Naive thymus-derived CD8-positive, alpha-beta T cell (primary cell): ENCODE results near the gene PPL. TPM values are rescaled to one million over a fixed set of nuclear protein-coding genes. Genes with fewer than 3 reads are reported as not detected.
A peak's percentile ranks its signal among the peaks of the same experiment; 100 is the strongest.
"Not testable (repeated sequence)": the region's sequence is repeated elsewhere in the genome, so short reads cannot be mapped to it uniquely, and the experiment has no call there.

Source experiments
- ATAC-seq, 2 donors: fragments of 150-1000 bp; cut with Tn5 transposase in 1 of 2; sonication (Bioruptor Pico), chemical (Tn5 transposase) in 1 of 2; 1 replicate in 1 of 2; 2 replicates in 1 of 2; pipeline ENCODE4 v1.10.0; 2021; ENCODE audit warnings: mild to moderate bottlenecking in 2 of 2, moderate library complexity in 2 of 2
- POLR2A ChIA-PET: fragments of 350-600 bp; sonication (Branson Sonifier 250); formaldehyde crosslinking; loops from one replicate; lab custom pipeline; 2021; ENCODE audit warnings: antibody characterized with exemption; lab: Charles Lee
- DNase-seq, 10 donors: peaks; one replicate each; pipeline versions ENCODE4 v3.0.0 to v3.0.0-alpha.2; 2020 to 2022
- H3K27ac Mint-ChIP-seq, 10 donors: one replicate each; pipeline ENCODE4 v1.8.0; 2020 to 2022; ENCODE audit warnings: mild to moderate bottlenecking in 10 of 10, mixed read lengths in 10 of 10, moderate library complexity in 4 of 10, inconsistent platforms in 1 of 10
- H3K27me3 Mint-ChIP-seq, 5 donors: one replicate each; pipeline ENCODE4 v1.8.0; 2021 to 2022; ENCODE audit warnings: mixed read lengths in 5 of 5
- H3K36me3 Mint-ChIP-seq, 3 donors: one replicate each; pipeline ENCODE4 v1.8.0; 2020 to 2022; ENCODE audit warnings: mixed read lengths in 3 of 3, mild to moderate bottlenecking in 2 of 3, inconsistent platforms in 1 of 3
- H3K4me1 Mint-ChIP-seq, 4 donors: one replicate each; pipeline ENCODE4 v1.8.0; 2021 to 2022; ENCODE audit warnings: mixed read lengths in 4 of 4
- H3K4me3 Mint-ChIP-seq, 10 donors: one replicate each; pipeline ENCODE4 v1.8.0; 2020 to 2022; ENCODE audit warnings: mild to moderate bottlenecking in 10 of 10, mixed read lengths in 10 of 10, moderate library complexity in 6 of 10, inconsistent platforms in 1 of 10
- H3K9me3 Mint-ChIP-seq, 9 donors: one replicate each; pipeline ENCODE4 v1.8.0; 2020 to 2022; ENCODE audit warnings: mixed read lengths in 9 of 9, mild to moderate bottlenecking in 3 of 9, inconsistent platforms in 1 of 9, moderate library complexity in 1 of 9
- polyA plus RNA-seq, 3 donors: library from polyadenylated mRNA; unstranded; fragments of 300-500 nt; fragmentation: Illumina TruSeq; gene quantifications; one replicate each; pipeline ENCODE4 v1.2.3, GENCODE V29; 2021
- total RNA-seq, 8 experiments: library from RNA in 2 of 8; stranded (reverse) in 2 of 8; gene quantifications; one replicate each; pipeline ENCODE4 v1.2.3 and lab custom pipeline; 2021 to 2026

PPL gene
- total and polyA plus RNA-seq, 5 experiments from 2014 or later: 0.48 TPM; not detected in 4

- no peaks in the 10 kb centered on the region for H3K36me3 Mint-ChIP-seq
- no peak for DNase-seq
- H3K4me3 Mint-ChIP-seq: no peak overlapping the region
- no peak overlapping the region for H3K27ac Mint-ChIP-seq
- peaks cover 0 to 3% (median 0%) of the 10 kb centered on the region in 9 donors for H3K9me3 Mint-ChIP-seq
- H3K4me1 Mint-ChIP-seq: peaks cover 0 to 2% (median 0%) of the 10 kb centered on the region in 4 donors
- POLR2A ChIA-PET: no interaction called here
- peaks cover 0 to 3% (median 2%) of the 10 kb centered on the region in 5 donors for H3K27me3 Mint-ChIP-seq
- no peak for ATAC-seq
Observed at GRCh38 chr16:4897328-4897727, 39.6 kb downstream of the PPL start.

- H3K27ac Mint-ChIP-seq, POLR2A ChIA-PET: not testable (repeated sequence)
Observed at GRCh38 chr16:4896761-4897160, 40.2 kb downstream of the PPL start.

GRCh38 chr16:4895366-4895765 lies 41.6 kb downstream of the PPL start:
- ATAC-seq: no peak
- no peak for DNase-seq
- Mint-ChIP-seq H3K27ac (no peak overlapping the region), H3K4me3 (no peak overlapping the region), H3K9me3 (peaks cover 0 to 3% (median 0%) of the 10 kb centered on the region in 9 donors), H3K4me1 (peaks cover 0 to 2% (median 0%) of the 10 kb centered on the region in 4 donors), H3K36me3 (no peaks in the 10 kb centered on the region), H3K27me3 (peaks cover 0 to 3% (median 0%) of the 10 kb centered on the region in 5 donors)
- POLR2A ChIA-PET: no interaction called here

More at GRCh38 chr16:4896761-4897160, 40.2 kb downstream of the PPL start:
- not testable (repeated sequence) for H3K4me1 Mint-ChIP-seq, DNase-seq, H3K9me3 Mint-ChIP-seq, ATAC-seq, H3K4me3 Mint-ChIP-seq, H3K27me3 Mint-ChIP-seq, H3K36me3 Mint-ChIP-seq

- Mint-ChIP-seq H3K27me3 (peaks cover 0 to 2% (median 0%) of the 10 kb centered on the region in 5 donors), H3K4me1 (peaks cover 0 to 2% (median 0%) of the 10 kb centered on the region in 4 donors)
- POLR2A ChIA-PET: no interaction called here
Observed at GRCh38 chr16:4894276-4895150, 42.4 kb downstream of the PPL start.

GRCh38 chr16:4893103-4893862 lies 43.7 kb downstream of the PPL start:
- no peak overlapping the region for H3K4me3 Mint-ChIP-seq
- peaks cover 0 to under 1% (median 0%) of the 10 kb centered on the region in 9 donors for H3K9me3 Mint-ChIP-seq
- POLR2A ChIA-PET: no interaction called here
- H3K27me3 Mint-ChIP-seq: peaks cover 0 to 2% (median 0%) of the 10 kb centered on the region in 5 donors
- DNase-seq (no peak), ATAC-seq (no peak)
- H3K4me1 Mint-ChIP-seq: peaks cover 0 to 2% (median 0%) of the 10 kb centered on the region in 4 donors
- peak overlapping the region in 1 of 10 donors; percentile 40 for H3K27ac Mint-ChIP-seq
- H3K36me3 Mint-ChIP-seq: no peaks in the 10 kb centered on the region

More at GRCh38 chr16:4894276-4895150, 42.4 kb downstream of the PPL start:
- peak overlapping the region in 2 of 10 donors; percentile 5 to 27 for H3K27ac Mint-ChIP-seq
- no peaks in the 10 kb centered on the region for H3K36me3 Mint-ChIP-seq
- H3K4me3 Mint-ChIP-seq: no peak overlapping the region
- ATAC-seq (no peak), DNase-seq (no peak)
- peaks cover 0 to 3% (median 0%) of the 10 kb centered on the region in 9 donors for H3K9me3 Mint-ChIP-seq

- Mint-ChIP-seq H3K4me3 (no peak overlapping the region), H3K9me3 (no peaks in the 10 kb centered on the region), H3K36me3 (peaks cover 0 to 6% (median 0%) of the 10 kb centered on the region in 3 donors), H3K27me3 (peaks cover 0 to under 1% (median 0%) of the 10 kb centered on the region in 5 donors), H3K27ac (no peak overlapping the region), H3K4me1 (peaks cover 0 to 2% (median 0%) of the 10 kb centered on the region in 4 donors)
- DNase-seq (no peak), ATAC-seq (no peak)
- POLR2A ChIA-PET: no interaction called here
Observed at GRCh38 chr16:4892361-4893102, 44.4 kb downstream of the PPL start.

DNA sequence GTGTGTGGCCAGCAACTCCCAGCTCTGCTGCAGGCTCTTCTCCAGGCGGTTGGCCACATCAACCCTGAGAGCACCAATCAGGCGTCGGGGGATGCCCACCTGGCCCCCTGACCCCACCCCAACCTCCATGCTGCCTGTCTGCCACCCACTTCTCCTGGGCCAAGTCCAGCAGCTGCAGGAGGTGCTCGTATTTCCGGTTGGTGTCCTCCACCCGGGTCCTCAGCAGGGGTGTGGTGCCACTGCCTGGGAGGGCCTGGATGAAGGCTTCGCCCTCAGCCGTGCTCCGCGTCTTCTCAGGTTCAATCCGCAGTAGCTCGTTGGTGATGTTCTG lies 45.1 kb downstream of the PPL start:
- no peak for DNase-seq
- H3K27ac Mint-ChIP-seq: peak overlapping the region in 2 of 10 donors; percentile 29 to 50
- H3K36me3 Mint-ChIP-seq: peaks cover 0 to 7% (median 0%) of the 10 kb centered on the region in 3 donors
- no peaks in the 10 kb centered on the region for H3K9me3 Mint-ChIP-seq
- H3K27me3 Mint-ChIP-seq: no peaks in the 10 kb centered on the region
- POLR2A ChIA-PET: no interaction called here
- ATAC-seq: no peak
- H3K4me1 Mint-ChIP-seq: peaks cover 0 to 2% (median 0%) of the 10 kb centered on the region in 4 donors
- no peak overlapping the region for H3K4me3 Mint-ChIP-seq

DNA sequence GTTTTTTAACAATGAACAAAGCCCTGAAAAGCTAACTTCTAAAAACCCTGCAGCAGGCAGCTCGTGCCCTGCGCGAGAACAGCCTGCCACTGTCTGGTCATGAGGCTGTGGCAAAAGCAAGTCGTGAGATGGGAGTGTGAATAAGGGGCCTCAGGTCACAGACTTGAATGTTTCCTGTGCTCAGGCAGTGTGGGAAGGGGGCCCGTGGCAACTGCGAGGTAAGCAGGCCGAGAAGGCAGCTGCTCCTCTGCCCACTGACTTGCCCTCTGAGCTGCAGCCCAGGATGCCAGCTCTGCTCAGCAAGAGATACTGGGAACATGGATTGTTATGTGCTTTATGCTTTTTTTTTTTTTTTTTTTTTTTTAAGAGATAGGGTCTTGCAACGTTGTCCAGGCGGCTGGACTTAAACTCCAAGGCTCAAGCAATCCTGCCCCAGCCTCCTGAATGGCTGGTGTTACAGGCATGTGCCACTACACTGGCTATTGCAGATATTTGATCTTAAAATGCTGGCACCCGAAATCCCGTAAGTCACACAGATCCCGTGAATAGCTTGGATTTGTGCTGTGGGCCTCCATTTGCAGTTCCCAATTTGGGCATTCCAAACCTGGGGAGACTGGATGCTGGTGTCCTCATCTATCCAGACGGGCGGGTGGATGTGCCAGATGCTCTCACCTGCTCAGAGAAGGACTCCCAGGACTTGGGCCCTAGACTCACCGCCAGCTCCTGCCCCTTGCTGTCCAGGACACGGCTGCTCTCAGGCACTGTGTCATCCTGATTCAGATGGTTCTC lies 45.7 kb downstream of the PPL start:
- H3K36me3 Mint-ChIP-seq: peaks cover 0 to 10% (median 0%) of the 10 kb centered on the region in 3 donors
- no peaks in the 10 kb centered on the region for H3K27me3 Mint-ChIP-seq
- peak overlapping the region in 1 of 10 donors; percentile 50 for H3K27ac Mint-ChIP-seq
- peaks cover 0 to 2% (median 0%) of the 10 kb centered on the region in 4 donors for H3K4me1 Mint-ChIP-seq
- DNase-seq (no peak), ATAC-seq (no peak)
- H3K9me3 Mint-ChIP-seq: no peaks in the 10 kb centered on the region
- no peak overlapping the region for H3K4me3 Mint-ChIP-seq
- POLR2A ChIA-PET: no interaction called here

DNA sequence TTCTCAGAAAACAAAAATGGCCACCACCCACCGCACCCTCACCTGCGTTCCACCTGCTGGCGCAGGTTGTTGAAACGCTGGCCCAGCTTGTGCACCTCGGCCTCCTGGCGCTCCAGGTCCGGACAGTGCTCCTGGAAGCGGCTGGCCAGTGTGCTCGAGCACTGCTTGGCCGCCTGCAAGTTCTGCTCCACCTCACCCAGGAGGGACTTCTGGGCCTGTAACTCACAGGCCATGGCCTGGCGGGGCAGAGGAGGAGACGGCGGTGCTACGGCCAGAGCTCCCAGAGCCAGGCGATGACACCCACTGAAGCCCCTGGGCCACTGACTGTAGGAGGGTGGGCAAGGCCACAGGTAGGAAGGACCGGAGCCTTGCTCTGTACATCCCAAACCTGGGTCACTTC lies 46.3 kb downstream of the PPL start:
- Mint-ChIP-seq H3K36me3 (peaks cover 0 to 16% (median 3%) of the 10 kb centered on the region in 3 donors), H3K27ac (no peak overlapping the region), H3K27me3 (no peaks in the 10 kb centered on the region), H3K4me1 (peaks cover 0 to 4% (median 0%) of the 10 kb centered on the region in 4 donors), H3K9me3 (no peaks in the 10 kb centered on the region), H3K4me3 (no peak overlapping the region)
- DNase-seq (no peak), ATAC-seq (no peak)
- POLR2A ChIA-PET: no interaction called here

DNA sequence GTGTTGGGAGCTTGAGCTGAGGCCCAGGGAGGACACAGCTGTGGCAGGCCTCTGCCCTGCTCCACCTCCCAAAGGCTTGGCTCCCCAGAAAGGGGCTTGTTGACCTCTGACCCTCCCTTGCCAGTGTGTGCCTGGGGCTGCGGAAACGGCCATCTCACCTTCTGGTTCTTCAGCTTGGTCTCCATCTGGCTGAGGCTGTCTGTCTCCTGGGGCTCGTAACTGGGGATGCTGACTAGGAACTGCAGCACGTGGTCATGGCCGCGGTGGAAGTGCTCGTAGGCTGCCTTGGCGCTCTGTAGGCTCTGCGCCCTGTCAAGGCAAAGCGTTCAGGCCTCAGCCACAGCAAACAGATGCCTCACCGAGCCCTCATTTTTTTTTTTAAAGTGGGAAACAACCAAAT lies 46.9 kb downstream of the PPL start:
- Mint-ChIP-seq H3K9me3 (peaks cover 0 to 2% (median 0%) of the 10 kb centered on the region in 9 donors), H3K36me3 (peaks cover 1 to 21% (median 8%) of the 10 kb centered on the region in 3 donors), H3K27me3 (no peaks in the 10 kb centered on the region), H3K27ac (peak overlapping the region in 1 of 10 donors; percentile 6), H3K4me3 (no peak overlapping the region), H3K4me1 (peaks cover 0 to 7% (median 0%) of the 10 kb centered on the region in 4 donors)
- DNase-seq: no peak
- no peak for ATAC-seq
- POLR2A ChIA-PET: no interaction called here

GRCh38 chr16:4888428-4889135 lies 48.4 kb downstream of the PPL start:
- ATAC-seq (no peak), DNase-seq (no peak)
- Mint-ChIP-seq H3K4me3 (no peak overlapping the region), H3K27me3 (no peaks in the 10 kb centered on the region), H3K36me3 (peaks cover 8 to 35% (median 22%) of the 10 kb centered on the region in 3 donors), H3K9me3 (peaks cover 0 to 2% (median 0%) of the 10 kb centered on the region in 9 donors), H3K4me1 (peaks cover 0 to 5% (median under 1%) of the 10 kb centered on the region in 4 donors), H3K27ac (peak overlapping the region in 6 of 10 donors; percentile 16 to 71 (median 52))
- POLR2A ChIA-PET: no interaction called here
